Large intestine (tissue), 3 donors: ENCODE results near the gene LURAP1L. TPM values are rescaled to one million over a fixed set of nuclear protein-coding genes. Genes with fewer than 3 reads are reported as not detected.
A peak's percentile ranks its signal among the peaks of the same experiment; 100 is the strongest.
"Not testable (repeated sequence)": the region's sequence is repeated elsewhere in the genome, so short reads cannot be mapped to it uniquely, and the experiment has no call there.

Experiments used
- DNase-seq, 2 donors: peaks; one replicate each; pipeline versions ENCODE4 v3.0.0 to v3.0.0-alpha.2; 2013
- H3K27ac ChIP-seq: one replicate; pipeline ENCODE4 v1.5.1; 2013; ENCODE audit warnings: low read length
- H3K27me3 ChIP-seq: 2 replicates; pipeline ENCODE4 v1.6.1; 2013; ENCODE audit warnings: low read length; ENCODE audit not compliant: control insufficient read depth, insufficient read depth
- H3K36me3 ChIP-seq: 2 replicates; pipeline ENCODE4 v1.6.1; 2013; ENCODE audit warnings: low read length; ENCODE audit not compliant: control insufficient read depth, insufficient read depth
- H3K4me1 ChIP-seq: one replicate; pipeline ENCODE4 v1.6.1; 2013; ENCODE audit warnings: low read length; ENCODE audit not compliant: control insufficient read depth, insufficient read depth
- H3K4me3 ChIP-seq: one replicate; pipeline ENCODE4 v1.5.1; 2013; ENCODE audit warnings: low read length
- H3K9me3 ChIP-seq: one replicate; pipeline ENCODE4 v1.6.1; 2013; ENCODE audit warnings: mild to moderate bottlenecking, low read depth, low read length, moderate library complexity; ENCODE audit not compliant: control insufficient read depth
- WGBS: methylation state at CpG from one replicate; pipeline ENCODE4 v1.1.5; 2013; ENCODE audit warnings: low lambda C conversion rate; ENCODE audit not compliant: insufficient coverage; 5-methylcytosine and 5-hydroxymethylcytosine counted together
- polyA plus RNA-seq: library from polyadenylated mRNA; unstranded; fragments of 120-200 nt; gene quantifications from one replicate; pipeline ENCODE4 v1.2.1, GENCODE V29; 2013

LURAP1L gene
- polyA plus RNA-seq, 1 donor: 14.3 TPM

DNA sequence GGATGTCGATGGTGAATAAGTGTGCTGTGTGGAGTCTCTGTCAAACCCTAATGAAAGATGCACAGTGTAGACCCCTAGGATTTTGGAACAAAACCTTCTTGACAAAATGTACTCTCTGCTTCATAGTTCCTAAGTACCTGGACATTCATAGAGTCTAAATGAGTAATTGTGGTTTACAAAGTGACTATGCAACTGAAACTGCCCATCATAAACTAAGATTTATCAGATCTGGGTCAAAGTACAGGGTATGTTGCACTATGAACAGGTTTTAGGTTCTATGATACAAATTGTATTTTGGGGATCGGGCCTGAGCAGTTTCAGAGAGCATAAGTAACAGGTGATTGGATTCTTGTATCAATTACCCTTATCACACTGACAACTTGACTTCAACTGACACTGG lies 79.4 kb downstream of the LURAP1L start:
- no peaks in the 10 kb centered on the region for H3K27me3 ChIP-seq
- WGBS: no CpG with 5 or more reads among the region's 2 CpGs
- H3K4me1 ChIP-seq: peaks cover 16% of the 10 kb centered on the region
- H3K4me3 ChIP-seq: no peak overlapping the region
- DNase-seq: peak; percentile 48 to 79
- H3K9me3 ChIP-seq: no peaks in the 10 kb centered on the region
- no peaks in the 10 kb centered on the region for H3K36me3 ChIP-seq
- peak overlapping the region; percentile 55 for H3K27ac ChIP-seq

DNA sequence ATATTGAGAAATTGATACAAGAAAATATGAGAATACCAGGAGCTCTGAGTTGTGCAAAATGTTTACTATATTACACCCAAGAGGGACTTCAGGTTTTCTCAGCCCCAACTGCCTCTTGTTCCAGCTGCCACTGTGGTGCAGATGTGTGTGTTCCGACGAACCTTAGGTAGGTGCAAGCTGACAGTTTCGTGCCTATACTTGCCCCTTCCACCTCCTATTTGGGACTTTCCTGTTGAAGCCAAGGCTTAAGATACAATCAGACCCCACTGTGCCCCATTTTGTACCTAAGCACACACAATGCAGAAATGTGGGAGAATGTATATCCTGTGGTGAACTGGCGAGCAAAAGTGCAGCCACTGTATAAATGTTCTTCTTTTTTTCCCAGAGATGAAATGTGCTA lies 80.2 kb downstream of the LURAP1L start:
- H3K27me3 ChIP-seq: no peaks in the 10 kb centered on the region
- DNase-seq: no peak
- H3K4me3 ChIP-seq: no peak overlapping the region
- H3K4me1 ChIP-seq: peaks cover 20% of the 10 kb centered on the region
- H3K9me3 ChIP-seq: no peaks in the 10 kb centered on the region
- no peak overlapping the region for H3K27ac ChIP-seq
- H3K36me3 ChIP-seq: no peaks in the 10 kb centered on the region
- no CpG with 5 or more reads among the region's 4 CpGs for WGBS

DNA sequence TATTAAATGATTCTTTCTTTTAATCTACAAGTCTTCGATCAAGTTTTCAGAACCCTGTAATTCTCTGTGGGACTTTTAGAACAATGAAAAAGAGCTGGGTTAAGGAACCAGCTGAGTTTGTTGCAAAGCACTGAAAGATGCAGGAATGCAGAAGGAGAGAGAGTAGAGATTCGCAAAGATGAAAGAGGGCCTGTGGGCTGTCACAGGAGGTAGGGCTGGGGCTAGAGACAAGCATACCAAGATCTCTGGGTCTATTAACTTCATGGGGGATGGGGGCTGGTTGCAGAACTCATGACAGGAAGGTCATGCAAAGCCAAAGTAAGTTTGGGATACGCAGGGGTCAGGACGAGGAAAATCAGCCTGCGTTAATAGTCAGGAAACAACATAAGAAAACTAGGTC lies 81.8 kb downstream of the LURAP1L start:
- no peaks in the 10 kb centered on the region for H3K27me3 ChIP-seq
- no peak overlapping the region for H3K27ac ChIP-seq
- no peaks in the 10 kb centered on the region for H3K36me3 ChIP-seq
- peaks cover 26% of the 10 kb centered on the region for H3K4me1 ChIP-seq
- DNase-seq: no peak
- no peaks in the 10 kb centered on the region for H3K9me3 ChIP-seq
- H3K4me3 ChIP-seq: no peak overlapping the region
- WGBS: 81% methylated on average over 5 of the region's 5 CpGs

DNA sequence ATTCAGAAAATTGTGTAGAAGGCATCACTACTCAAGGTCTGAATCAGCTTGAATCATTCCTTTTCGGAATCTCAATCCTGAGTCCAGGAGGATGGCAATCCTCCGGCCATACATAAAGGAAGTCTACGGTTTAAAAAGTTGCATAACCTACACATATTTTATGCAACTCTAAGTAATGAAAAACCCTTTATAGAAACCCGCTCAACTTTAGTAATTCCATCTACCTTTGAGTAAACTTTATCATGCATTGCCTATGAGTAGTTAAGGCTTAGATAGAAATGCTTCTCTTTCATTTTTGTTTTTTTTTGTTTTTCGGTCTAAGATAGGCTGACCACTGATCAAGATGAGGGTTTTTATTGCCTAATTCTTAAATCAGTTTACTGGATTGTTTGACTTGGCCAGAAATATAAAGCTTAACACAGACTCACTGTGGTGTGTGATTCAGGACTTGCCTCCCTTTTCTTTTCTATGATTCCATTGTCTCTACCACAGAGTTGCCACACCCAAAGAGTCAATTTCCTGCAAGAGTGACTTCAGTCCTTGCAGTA lies 85.0 kb downstream of the LURAP1L start:
- WGBS: 100% methylated on average over 1 of the region's 5 CpGs
- DNase-seq: peak; percentile 38 to 69
- Histone ChIP-seq H3K27me3 (no peaks in the 10 kb centered on the region), H3K9me3 (no peaks in the 10 kb centered on the region), H3K27ac (peak overlapping the region; percentile 85), H3K4me3 (no peak overlapping the region), H3K36me3 (no peaks in the 10 kb centered on the region), H3K4me1 (peaks cover 32% of the 10 kb centered on the region)

DNA sequence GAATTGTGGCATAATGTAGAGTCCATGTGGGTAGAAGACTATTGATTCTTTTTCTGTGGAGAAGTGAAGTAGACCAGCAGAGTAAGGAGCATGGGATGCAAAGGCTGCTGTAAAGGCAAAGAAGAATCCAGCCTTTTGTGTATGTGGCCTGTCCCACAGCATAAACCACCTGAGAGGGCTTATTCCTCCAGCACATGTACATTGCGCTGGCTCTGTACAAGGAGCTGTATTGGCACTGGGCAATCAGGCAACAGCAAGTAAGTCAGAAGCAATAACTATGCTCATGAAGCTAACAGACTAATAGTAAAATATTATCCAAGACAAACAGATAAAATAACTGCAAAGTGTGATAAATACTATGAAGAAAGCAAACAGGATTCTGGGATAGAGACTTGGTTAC lies 86.2 kb downstream of the LURAP1L start:
- no peaks in the 10 kb centered on the region for H3K27me3 ChIP-seq
- no peaks in the 10 kb centered on the region for H3K9me3 ChIP-seq
- DNase-seq: peak; percentile 31 to 78
- H3K27ac ChIP-seq: peak overlapping the region; percentile 85
- no CpG with 5 or more reads among the region's 1 CpG for WGBS
- no peaks in the 10 kb centered on the region for H3K36me3 ChIP-seq
- H3K4me1 ChIP-seq: peaks cover 32% of the 10 kb centered on the region
- H3K4me3 ChIP-seq: no peak overlapping the region

DNA sequence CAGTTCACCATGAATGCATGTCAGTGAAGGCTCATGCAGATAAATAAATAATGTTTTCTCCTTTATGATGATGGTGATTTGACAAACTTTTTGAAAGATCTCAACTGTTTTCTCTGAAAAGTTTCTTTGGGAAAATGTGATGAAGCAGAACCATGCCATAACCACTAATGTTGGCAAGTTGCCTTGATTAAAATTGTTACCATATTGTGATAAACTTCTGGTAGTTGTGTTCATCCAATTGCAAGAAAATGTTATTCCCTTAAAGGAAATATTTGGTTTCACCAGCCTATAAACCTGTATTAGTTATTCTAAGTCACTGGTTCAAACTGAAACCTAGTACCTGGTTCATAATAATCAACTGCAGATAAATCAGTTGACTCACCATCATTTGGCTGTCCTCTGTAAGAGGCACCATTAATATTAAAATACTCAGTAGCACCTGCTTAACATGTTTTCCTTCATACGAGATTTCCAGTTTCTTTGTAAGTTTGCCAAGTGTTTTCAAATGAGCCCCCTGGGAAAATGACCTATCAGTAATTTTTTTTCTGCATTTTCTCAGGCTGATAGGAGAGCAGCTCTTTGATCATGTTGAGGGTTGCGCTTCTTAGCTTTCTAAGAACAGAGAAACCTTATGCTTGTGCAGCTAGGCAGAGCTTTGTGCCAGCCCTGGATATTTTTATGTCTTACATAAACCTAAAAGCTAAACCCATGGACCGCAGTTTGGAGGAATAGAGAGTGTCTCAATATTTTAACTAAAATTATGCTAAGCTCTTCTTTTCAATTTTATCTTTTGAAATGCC lies 88.0 kb downstream of the LURAP1L start:
- no peaks in the 10 kb centered on the region for H3K9me3 ChIP-seq
- H3K27ac ChIP-seq: peak overlapping the region; percentile 47
- no peaks in the 10 kb centered on the region for H3K36me3 ChIP-seq
- 50% methylated on average over 2 of the region's 3 CpGs for WGBS
- H3K27me3 ChIP-seq: no peaks in the 10 kb centered on the region
- peaks cover 32% of the 10 kb centered on the region for H3K4me1 ChIP-seq
- no peak overlapping the region for H3K4me3 ChIP-seq
- DNase-seq: peak in 1 of 2 donors; percentile 39

DNA sequence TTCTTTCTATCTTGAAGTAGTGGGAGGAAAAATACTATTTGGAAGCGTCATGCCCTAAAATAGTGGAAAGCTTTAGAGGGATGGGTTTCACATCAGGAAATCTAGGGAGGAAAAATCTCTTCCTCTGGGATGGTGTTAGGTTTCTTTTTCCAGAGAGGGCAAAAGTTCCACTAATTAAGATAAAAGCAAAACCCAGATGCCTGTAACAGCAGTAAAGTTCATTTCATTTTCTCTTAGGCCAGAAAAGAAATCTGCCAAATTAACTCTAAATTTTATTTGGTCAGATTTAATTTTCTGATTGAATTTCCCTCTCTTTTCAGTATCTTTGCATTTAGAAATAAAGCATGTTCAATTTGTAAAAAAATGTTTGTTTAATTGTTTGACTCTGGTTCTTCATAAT lies 88.8 kb downstream of the LURAP1L start:
- Histone ChIP-seq H3K27ac (peak overlapping the region; percentile 56), H3K9me3 (no peaks in the 10 kb centered on the region), H3K36me3 (no peaks in the 10 kb centered on the region), H3K4me3 (no peak overlapping the region), H3K4me1 (peaks cover 32% of the 10 kb centered on the region), H3K27me3 (no peaks in the 10 kb centered on the region)
- DNase-seq: peak in 1 of 2 donors; percentile 58
- 33% methylated on average over 1 of the region's 1 CpG for WGBS

DNA sequence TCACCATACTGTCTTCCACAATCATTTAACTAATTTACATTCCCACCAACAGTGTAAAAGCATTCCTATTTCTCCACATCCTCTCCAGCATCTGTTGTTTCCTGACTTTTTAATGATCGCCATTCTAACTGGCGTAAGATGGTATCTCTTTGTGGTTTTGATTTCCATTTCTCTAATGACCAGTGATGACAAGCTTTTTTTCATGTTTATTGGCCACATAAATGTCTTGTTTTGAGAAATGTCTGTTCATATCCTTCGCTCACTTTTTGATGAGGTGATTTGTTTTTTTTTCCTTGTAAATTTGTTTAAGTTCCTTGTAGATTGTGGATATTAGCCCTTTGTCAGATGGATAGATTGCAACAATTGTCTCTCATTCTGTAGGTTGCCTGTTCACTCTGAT lies 90.6 kb downstream of the LURAP1L start:
- peaks cover 23% of the 10 kb centered on the region for H3K4me1 ChIP-seq
- H3K9me3 ChIP-seq, H3K4me3 ChIP-seq, H3K36me3 ChIP-seq, H3K27ac ChIP-seq, DNase-seq, H3K27me3 ChIP-seq: not testable (repeated sequence)
- 100% methylated on average over 2 of the region's 3 CpGs for WGBS

Other genes with a start within 250 kb of the LURAP1L start
- 0.37 TPM for gene TYRP1, start 81.6 kb upstream of the LURAP1L start, polyA plus RNA-seq